ENCODE measurements around the gene LRCH4.

LRCH4 gene

GRCh38 chr7:100626055-100626454 is 40.1 kb upstream of the LRCH4 start:
- TF ChIP-seq CTCF (IDR thresholded peaks at IDR 0.05; ENCODE audit: low read depth, low read length), result no peak
- no peak overlapping the region for H3K4me3 ChIP-seq (replicated peaks in 1 of 2; ENCODE audit: low read depth in 2 of 2, low read length in 2 of 2)
- no peak for DNase-seq (ENCODE audit: low read depth in 2 of 2)

GRCh38 chr7:100623951-100624824 is 38.3 kb upstream of the LRCH4 start:
- no peak for DNase-seq (ENCODE audit: low read depth in 2 of 2)
- no peak overlapping the region for H3K4me3 ChIP-seq (replicated peaks in 1 of 2; ENCODE audit: low read depth in 2 of 2, low read length in 2 of 2)
- no peak for TF ChIP-seq CTCF (IDR thresholded peaks at IDR 0.05; ENCODE audit: low read depth, low read length)

- no peak overlapping the region for H3K4me3 ChIP-seq (replicated peaks in 1 of 2; ENCODE audit: low read depth in 2 of 2, low read length in 2 of 2)
- no peak for TF ChIP-seq CTCF (IDR thresholded peaks at IDR 0.05; ENCODE audit: low read depth, low read length)
- no peak for DNase-seq (ENCODE audit: low read depth in 2 of 2)
Measured at GRCh38 chr7:100621554-100621953, 35.6 kb upstream of the LRCH4 start.

- no peak for DNase-seq (ENCODE audit: low read depth in 2 of 2)
- TF ChIP-seq CTCF (IDR thresholded peaks at IDR 0.05; ENCODE audit: low read depth, low read length), result no peak
- H3K4me3 ChIP-seq (replicated peaks in 1 of 2; ENCODE audit: low read depth in 2 of 2, low read length in 2 of 2), result no peak overlapping the region
Measured at GRCh38 chr7:100620804-100621203, 34.9 kb upstream of the LRCH4 start.

GRCh38 chr7:100620239-100620638 is 34.3 kb upstream of the LRCH4 start:
- H3K4me3 ChIP-seq (replicated peaks in 1 of 2; ENCODE audit: low read depth in 2 of 2, low read length in 2 of 2), result no peak overlapping the region
- no peak for TF ChIP-seq CTCF (IDR thresholded peaks at IDR 0.05; ENCODE audit: low read depth, low read length)
- DNase-seq (ENCODE audit: low read depth in 2 of 2), result no peak

- no peak for DNase-seq (ENCODE audit: low read depth in 2 of 2)
- TF ChIP-seq CTCF (IDR thresholded peaks at IDR 0.05; ENCODE audit: low read depth, low read length), result no peak
- no peak overlapping the region for H3K4me3 ChIP-seq (replicated peaks in 1 of 2; ENCODE audit: low read depth in 2 of 2, low read length in 2 of 2)
Measured at GRCh38 chr7:100614308-100614861, 28.5 kb upstream of the LRCH4 start.
